OCI-LY3 (cell line): ENCODE data around the gene SUPT20H.

ENCODE experiments used
- CTCF ChIP-seq: fragments of 200-600, 300-600 bp; sonication (generic); IDR thresholded peaks from 2 replicates; pipeline ENCODE4 v1.5.1; 2014; ENCODE audit warnings: antibody characterized with exemption, low read length, low read depth
- EZH2phosphoT487 ChIP-seq: fragments of 200-600 bp; shearing (Covaris generic); IDR thresholded peaks from 2 replicates; pipeline ENCODE4 v1.6.1; 2018; ENCODE audit warnings: antibody characterized with exemption, mixed run types, low read depth

GRCh38 chr13:37059848-37060192, 332 bp upstream of the SUPT20H start:
- TF ChIP-seq CTCF: no peak
- TF ChIP-seq EZH2phosphoT487: no peak
